HUES64 (cell line): Measurements from ENCODE around the gene IL17RD.
A peak's percentile ranks its signal among the peaks of the same experiment; 100 is the strongest.

Experiments used
- H3K27ac ChIP-seq: 2 replicates; pipeline ENCODE4 v1.7.0; 2013; ENCODE audit warnings: low read depth, low read length, inconsistent platforms
- H3K27me3 ChIP-seq: 2 replicates; pipeline ENCODE4 v1.6.1; 2013; ENCODE audit warnings: mild to moderate bottlenecking, low read length; ENCODE audit not compliant: insufficient read depth
- H3K36me3 ChIP-seq: 2 replicates; pipeline ENCODE4 v1.6.1; 2013; ENCODE audit warnings: mild to moderate bottlenecking, low read length; ENCODE audit not compliant: insufficient read depth
- H3K4me1 ChIP-seq: 2 replicates; pipeline ENCODE4 v1.6.1; 2013; ENCODE audit warnings: mild to moderate bottlenecking, low read length, moderate library complexity; ENCODE audit not compliant: insufficient read depth
- H3K4me3 ChIP-seq: 2 replicates; pipeline ENCODE4 v1.5.1; 2013; ENCODE audit warnings: mild to moderate bottlenecking, low read length, moderate library complexity
- H3K9ac ChIP-seq: 2 replicates; pipeline ENCODE4 v1.6.1; 2013; ENCODE audit warnings: mild to moderate bottlenecking, low read depth, low read length
- H3K9me3 ChIP-seq: 2 replicates; pipeline ENCODE4 v1.6.1; 2013; ENCODE audit warnings: low read depth, low read length; ENCODE audit not compliant: insufficient read depth
- WGBS: fragments of 150-250, 120-280 bp; methylation state at CpG from one replicate; pipeline ENCODE4 v1.1.7; 2013; ENCODE audit warnings: missing lambda C conversion rate; 5-methylcytosine and 5-hydroxymethylcytosine counted together

The IL17RD gene

DNA sequence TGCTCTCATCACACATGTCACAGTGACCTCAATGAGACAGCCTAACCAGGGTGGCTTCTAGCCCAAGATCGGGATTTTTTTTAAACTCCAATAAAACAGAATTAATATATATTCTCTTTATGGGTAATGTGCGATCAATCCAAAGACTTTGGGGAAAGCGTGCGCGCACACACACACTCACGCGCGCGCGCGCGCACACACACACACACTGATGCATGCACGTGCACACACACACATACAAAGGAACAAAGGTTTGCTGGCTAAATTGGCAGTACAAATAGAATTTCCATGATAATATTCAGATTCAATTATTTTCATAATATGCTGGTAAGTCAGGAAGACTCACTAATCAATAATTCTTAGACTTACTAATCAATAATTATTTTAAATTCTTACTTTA is 19.3 kb downstream of the IL17RD start:
- Histone ChIP-seq H3K4me3 (no peak overlapping the region), H3K27me3 (no peaks in the 10 kb centered on the region), H3K36me3 (peaks cover 36% of the 10 kb centered on the region), H3K9ac (no peak overlapping the region), H3K4me1 (peaks cover 34% of the 10 kb centered on the region), H3K27ac (no peak overlapping the region), H3K9me3 (no peaks in the 10 kb centered on the region)
- WGBS: 92% methylated on average over 12 of the region's 13 CpGs

DNA sequence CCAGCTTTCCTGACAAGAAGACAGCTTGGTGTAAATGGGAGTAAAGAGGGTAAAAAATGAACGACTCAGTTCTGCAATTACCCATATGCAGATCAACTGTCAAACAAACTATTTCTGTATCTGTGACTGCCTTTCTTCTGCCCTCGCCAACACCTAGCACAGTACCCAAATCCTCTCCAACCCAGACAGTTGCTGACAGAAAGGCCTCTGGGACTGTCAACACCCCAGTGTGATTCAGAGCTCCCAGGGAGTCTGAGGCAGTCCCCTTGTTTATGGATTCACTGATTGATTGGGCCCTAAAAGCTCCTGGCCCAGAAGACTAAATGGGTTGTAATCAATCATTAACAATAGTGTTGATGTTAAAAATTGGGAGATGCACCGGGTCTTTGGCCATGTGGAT is 20.2 kb downstream of the IL17RD start:
- WGBS: 87% methylated on average over 3 of the region's 3 CpGs
- H3K4me1 ChIP-seq: peaks cover 34% of the 10 kb centered on the region
- H3K9me3 ChIP-seq: no peaks in the 10 kb centered on the region
- no peak overlapping the region for H3K9ac ChIP-seq
- no peak overlapping the region for H3K4me3 ChIP-seq
- no peak overlapping the region for H3K27ac ChIP-seq
- peaks cover 31% of the 10 kb centered on the region for H3K36me3 ChIP-seq
- H3K27me3 ChIP-seq: no peaks in the 10 kb centered on the region

- Histone ChIP-seq H3K27me3 (no peaks in the 10 kb centered on the region), H3K27ac (no peak overlapping the region), H3K4me3 (no peak overlapping the region), H3K9ac (no peak overlapping the region), H3K4me1 (peaks cover 36% of the 10 kb centered on the region), H3K36me3 (peaks cover 21% of the 10 kb centered on the region), H3K9me3 (no peaks in the 10 kb centered on the region)
- 83% methylated on average over 4 of the region's 4 CpGs for WGBS
These were observed 21.2 kb downstream of the IL17RD start for GRCh38 chr3:57143886-57144459.

- Histone ChIP-seq H3K9me3 (no peaks in the 10 kb centered on the region), H3K9ac (0 out of 2 replicates have a peak overlapping the region, but pooled peaks have one; percentile 4), H3K27me3 (no peaks in the 10 kb centered on the region), H3K36me3 (peaks cover 10% of the 10 kb centered on the region; the same call in 1 of the 2 replicates), H3K4me1 (peaks cover 50% of the 10 kb centered on the region), H3K27ac (peak overlapping the region; percentile 16; the same call in 1 of the 2 replicates), H3K4me3 (no peak overlapping the region)
- 24% methylated on average over 9 of the region's 11 CpGs for WGBS
These were observed 22.8 kb downstream of the IL17RD start for GRCh38 chr3:57142411-57142723.

GRCh38 chr3:57141719-57142410 is 23.3 kb downstream of the IL17RD start:
- WGBS: 51% methylated on average over 5 of the region's 5 CpGs
- Histone ChIP-seq H3K9ac (0 out of 2 replicates have a peak overlapping the region, but pooled peaks have one; percentile 4), H3K4me1 (peaks cover 55% of the 10 kb centered on the region), H3K36me3 (peaks cover 8% of the 10 kb centered on the region; the same call in 1 of the 2 replicates), H3K4me3 (no peak overlapping the region), H3K27me3 (no peaks in the 10 kb centered on the region), H3K9me3 (no peaks in the 10 kb centered on the region), H3K27ac (peak overlapping the region; percentile 16)

GRCh38 chr3:57140894-57141293 is 24.3 kb downstream of the IL17RD start:
- no peak overlapping the region for H3K9ac ChIP-seq
- 94% methylated on average over 5 of the region's 5 CpGs for WGBS
- no peaks in the 10 kb centered on the region for H3K27me3 ChIP-seq
- no peaks in the 10 kb centered on the region for H3K9me3 ChIP-seq
- H3K4me1 ChIP-seq: peaks cover 59% of the 10 kb centered on the region
- peaks cover 8% of the 10 kb centered on the region; the same call in 1 of the 2 replicates for H3K36me3 ChIP-seq
- no peak overlapping the region for H3K27ac ChIP-seq
- H3K4me3 ChIP-seq: no peak overlapping the region

DNA sequence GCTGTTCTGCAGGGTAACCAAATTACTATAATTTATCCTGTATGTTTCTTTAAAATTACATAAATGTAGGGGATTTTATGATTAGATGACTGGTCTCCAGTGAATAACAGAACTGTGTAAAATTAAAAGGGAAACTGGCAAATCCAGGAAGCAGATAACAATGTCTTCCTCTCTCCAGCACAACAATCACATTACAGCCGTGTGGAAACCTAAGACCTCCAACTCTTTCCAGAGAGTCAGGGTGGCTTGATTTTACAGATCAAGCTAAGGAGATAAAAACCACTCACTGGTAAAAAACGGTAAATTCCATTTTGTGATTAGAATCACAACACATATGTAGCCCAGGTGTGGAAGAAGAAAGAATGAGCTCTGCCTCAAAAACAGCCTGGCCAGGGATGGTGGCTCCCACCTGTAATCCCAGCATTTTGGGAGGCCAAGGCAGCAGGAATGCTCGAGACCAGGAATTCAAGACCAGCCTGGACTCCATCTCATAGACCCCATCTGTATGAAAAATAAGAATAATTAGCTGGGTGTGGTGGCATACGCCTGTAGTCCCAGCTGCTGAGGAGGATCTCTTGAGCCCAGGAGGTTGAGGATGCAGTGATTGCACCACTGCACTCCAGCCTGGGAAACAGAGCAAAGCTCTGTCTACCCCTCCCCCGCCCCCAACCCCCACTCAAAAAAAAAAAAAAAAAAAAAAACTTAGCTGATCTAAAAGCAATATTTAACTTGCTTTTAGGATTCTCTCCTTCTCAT is 29.0 kb downstream of the IL17RD start:
- 85% methylated on average over 4 of the region's 5 CpGs for WGBS
- H3K9me3 ChIP-seq: no peaks in the 10 kb centered on the region
- H3K27me3 ChIP-seq: no peaks in the 10 kb centered on the region
- H3K4me1 ChIP-seq: peaks cover 59% of the 10 kb centered on the region
- no peak overlapping the region for H3K9ac ChIP-seq
- H3K27ac ChIP-seq: no peak overlapping the region
- no peaks in the 10 kb centered on the region; the same call in 1 of the 2 replicates for H3K36me3 ChIP-seq
- no peak overlapping the region for H3K4me3 ChIP-seq

GRCh38 chr3:57133157-57133556 is 32.0 kb downstream of the IL17RD start:
- H3K27me3 ChIP-seq: no peaks in the 10 kb centered on the region
- H3K9me3 ChIP-seq: no peaks in the 10 kb centered on the region
- H3K36me3 ChIP-seq: no peaks in the 10 kb centered on the region
- no peak overlapping the region for H3K27ac ChIP-seq
- H3K4me1 ChIP-seq: peaks cover 72% of the 10 kb centered on the region
- 91% methylated on average over 4 of the region's 4 CpGs for WGBS
- H3K9ac ChIP-seq: no peak overlapping the region
- no peak overlapping the region for H3K4me3 ChIP-seq

DNA sequence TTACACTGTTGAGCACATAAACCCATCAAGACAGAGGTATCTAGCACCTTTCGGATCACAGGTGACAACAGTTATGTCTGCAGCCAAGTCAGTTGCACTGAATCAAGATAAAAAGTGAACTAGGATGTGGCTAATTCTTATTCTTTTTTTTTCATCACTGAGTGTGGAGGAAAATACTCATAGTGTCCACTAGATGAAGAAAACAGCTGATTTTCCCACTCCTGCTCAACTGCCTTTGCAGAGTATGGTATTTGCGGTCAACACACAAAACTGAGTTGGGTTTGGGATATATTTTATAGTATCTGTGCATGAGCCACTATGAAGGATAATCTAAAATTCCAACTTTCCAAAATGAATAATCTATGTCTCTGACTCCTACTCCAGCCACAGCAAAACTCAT is 32.5 kb downstream of the IL17RD start:
- Histone ChIP-seq H3K4me1 (peaks cover 72% of the 10 kb centered on the region), H3K36me3 (no peaks in the 10 kb centered on the region), H3K27me3 (no peaks in the 10 kb centered on the region), H3K9me3 (no peaks in the 10 kb centered on the region), H3K9ac (no peak overlapping the region), H3K27ac (peak overlapping the region; percentile 52; the same call in 1 of the 2 replicates), H3K4me3 (no peak overlapping the region)
- 94% methylated on average over 2 of the region's 2 CpGs for WGBS

DNA sequence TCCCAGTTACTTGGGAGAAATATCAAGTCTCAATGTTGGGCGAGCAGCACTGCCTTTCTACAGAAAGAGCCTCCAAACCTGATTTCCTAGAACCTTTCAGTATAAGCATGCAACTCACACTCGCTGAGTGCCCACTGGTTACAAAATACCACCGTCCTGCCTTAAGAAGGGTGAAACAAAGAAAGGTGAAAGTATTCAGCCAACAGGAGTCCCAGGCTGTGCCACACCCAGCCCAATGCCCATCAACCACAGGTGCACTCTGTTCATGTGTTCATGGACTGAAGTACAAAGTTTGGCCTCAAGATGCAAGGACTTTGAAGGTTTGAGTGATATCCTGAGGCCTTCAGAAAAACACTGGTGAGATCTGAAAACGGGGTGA is 34.0 kb downstream of the IL17RD start:
- Histone ChIP-seq H3K4me1 (peaks cover 68% of the 10 kb centered on the region), H3K36me3 (no peaks in the 10 kb centered on the region), H3K27ac (peak overlapping the region; percentile 98), H3K27me3 (no peaks in the 10 kb centered on the region), H3K4me3 (peak overlapping the region; percentile 18; the same call in 1 of the 2 replicates), H3K9me3 (no peaks in the 10 kb centered on the region), H3K9ac (peak overlapping the region; percentile 72)
- WGBS: 16% methylated on average over 4 of the region's 4 CpGs

DNA sequence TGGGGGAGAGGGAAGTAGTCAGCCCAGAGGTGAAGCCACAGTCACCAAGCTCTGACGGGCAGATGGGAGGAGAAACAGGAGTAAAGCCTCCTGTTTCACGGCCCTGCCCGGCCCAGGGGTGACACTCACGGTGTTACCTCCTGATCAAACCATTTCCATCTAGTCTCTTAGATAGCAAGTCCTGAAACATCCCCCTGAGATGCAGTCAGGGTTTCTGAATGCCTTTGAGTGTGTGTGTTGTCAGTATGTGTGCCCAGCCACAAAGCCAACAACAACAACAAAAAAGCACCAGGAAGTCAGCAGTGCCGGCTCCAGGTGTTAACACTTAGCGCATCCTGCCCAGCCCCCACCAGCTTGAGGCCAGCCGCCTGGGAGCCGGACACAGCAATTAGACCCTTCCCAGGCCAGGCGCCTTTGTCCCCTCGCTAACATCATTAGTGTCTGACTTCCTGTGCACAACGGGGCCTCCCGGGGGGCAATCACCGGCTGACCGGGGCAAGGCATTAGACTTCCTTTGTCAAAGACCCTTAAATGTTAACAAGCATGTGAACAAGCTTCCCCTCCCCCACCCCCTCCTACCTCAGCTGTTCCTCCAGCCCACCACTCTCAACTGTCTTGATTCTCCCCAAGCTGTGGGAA is 34.5 kb downstream of the IL17RD start:
- Histone ChIP-seq H3K27ac (peak overlapping the region; percentile 98), H3K36me3 (no peaks in the 10 kb centered on the region), H3K9ac (peak overlapping the region; percentile 76), H3K9me3 (no peaks in the 10 kb centered on the region), H3K4me1 (peaks cover 73% of the 10 kb centered on the region), H3K4me3 (peak overlapping the region; percentile 18; the same call in 1 of the 2 replicates), H3K27me3 (peaks cover under 1% of the 10 kb centered on the region; the same call in 1 of the 2 replicates)
- WGBS: 1% methylated on average over 14 of the region's 14 CpGs
